ENCODE measurements around the gene CD99. TPM values are rescaled to one million over a fixed set of nuclear protein-coding genes. Genes with fewer than 3 reads are reported as not detected.

The CD99 gene
- total and polyA plus RNA-seq, 11 donors, result 216 to 477 (median 276) TPM

GRCh38 chrX:2781698-2782097 lies 90.6 kb downstream of the CD99 start:
- H3K4me1 ChIP-seq, result no peaks in the 10 kb centered on the region
- no peak for ATAC-seq
- WGBS, 4 donors, result 38 to 54% (median 45%) methylated on average over 6 of the region's 6 CpGs
- no peak overlapping the region for H3K27ac ChIP-seq
- H3K36me3 ChIP-seq, result no peaks in the 10 kb centered on the region
- no peak for TF ChIP-seq CTCF (IDR thresholded peaks at IDR 0.05)
- no peak for TF ChIP-seq POLR2A (IDR thresholded peaks at IDR 0.05)
- H3K4me3 ChIP-seq, result no peak overlapping the region
- intact Hi-C loops (cut with DNase I), result no loop called here
- peaks cover 0 to 9% (median 0%) of the 10 kb centered on the region in 9 donors for H3K27me3 ChIP-seq
- DNase-seq, result no peak
- no peaks in the 10 kb centered on the region for H3K9me3 ChIP-seq

- Histone ChIP-seq H3K9me3 (no peaks in the 10 kb centered on the region), H3K27ac (no peak overlapping the region), H3K4me3 (no peak overlapping the region), H3K4me1 (no peaks in the 10 kb centered on the region), H3K36me3 (no peaks in the 10 kb centered on the region), H3K27me3 (peaks cover 0 to 9% (median 0%) of the 10 kb centered on the region in 9 donors)
- intact Hi-C loops (cut with DNase I), result no loop called here
- ATAC-seq, result no peak
- WGBS, 4 donors, result 57 to 76% (median 61%) methylated on average over 4 of the region's 4 CpGs
- no peak for DNase-seq
- TF ChIP-seq CTCF (IDR thresholded peaks at IDR 0.05), result no peak
- no peak for TF ChIP-seq POLR2A (IDR thresholded peaks at IDR 0.05)
Observed at GRCh38 chrX:2782171-2782570, 91.1 kb downstream of the CD99 start.

GRCh38 chrX:2782778-2783177 lies 91.7 kb downstream of the CD99 start:
- intact Hi-C loops (cut with DNase I), result no loop called here
- H3K9me3 ChIP-seq, result no peaks in the 10 kb centered on the region
- WGBS, 4 donors, result 51 to 82% (median 65%) methylated on average over 4 of the region's 4 CpGs
- no peak overlapping the region for H3K4me3 ChIP-seq
- no peak for TF ChIP-seq CTCF (IDR thresholded peaks at IDR 0.05)
- no peak for TF ChIP-seq POLR2A (IDR thresholded peaks at IDR 0.05)
- peaks cover 0 to 9% (median 0%) of the 10 kb centered on the region in 9 donors for H3K27me3 ChIP-seq
- DNase-seq, result no peak
- no peaks in the 10 kb centered on the region for H3K36me3 ChIP-seq
- H3K27ac ChIP-seq, result no peak overlapping the region
- ATAC-seq, result no peak
- no peaks in the 10 kb centered on the region for H3K4me1 ChIP-seq

GRCh38 chrX:2784026-2784425 lies 92.9 kb downstream of the CD99 start:
- TF ChIP-seq CTCF (IDR thresholded peaks at IDR 0.05) (no peak), POLR2A (IDR thresholded peaks at IDR 0.05) (no peak)
- intact Hi-C loops (cut with DNase I), result no loop called here
- no peaks in the 10 kb centered on the region for H3K27me3 ChIP-seq
- no peak overlapping the region for H3K4me3 ChIP-seq
- H3K4me1 ChIP-seq, result no peaks in the 10 kb centered on the region
- peak in 1 of 4 donors; percentile 47 for ATAC-seq
- no peaks in the 10 kb centered on the region for H3K36me3 ChIP-seq
- no peak overlapping the region for H3K27ac ChIP-seq
- no peaks in the 10 kb centered on the region for H3K9me3 ChIP-seq
- no peak for DNase-seq
- WGBS, 4 donors, result 44 to 67% (median 57%) methylated on average over 6 of the region's 6 CpGs
